Activated T-helper 2 cell treated with anti-CD3 and anti-CD28 coated beads, Interferon-gamma antibody, Interleukin-2, Interleukin-4, amounts not matched to agents 10 μg/mL and 5 μg/mL and 100 μg/mL, durations not matched to agents 14 hours and 24 hours and 36 hours (primary cell): ENCODE results near the gene TAF4. TPM values are rescaled to one million over a fixed set of nuclear protein-coding genes. Genes with fewer than 3 reads are reported as not detected.

Experiments used
- DNase-seq: peaks from one replicate; pipeline ENCODE4 v3.0.0; 2021; ENCODE audit warnings: low spot score
- H3K27ac Mint-ChIP-seq: one replicate; pipeline ENCODE4 v1.8.0; 2021; ENCODE audit warnings: mixed read lengths
- H3K27me3 Mint-ChIP-seq: one replicate; pipeline ENCODE4 v1.8.0; 2021; ENCODE audit warnings: low read depth, mixed read lengths
- H3K36me3 Mint-ChIP-seq: one replicate; pipeline ENCODE4 v1.8.0; 2021; ENCODE audit warnings: low read depth, mixed read lengths
- H3K4me1 Mint-ChIP-seq: one replicate; pipeline ENCODE4 v1.8.0; 2021; ENCODE audit warnings: low read depth, mixed read lengths
- H3K4me3 Mint-ChIP-seq: one replicate; pipeline ENCODE4 v1.8.0; 2021; ENCODE audit warnings: low read depth, mild to moderate bottlenecking, moderate library complexity, mixed read lengths
- H3K9me3 Mint-ChIP-seq: one replicate; pipeline ENCODE4 v1.8.0; 2021; ENCODE audit warnings: mixed read lengths
- intact Hi-C: fragments of 100-400 bp; cut with micrococcal nuclease; formaldehyde crosslinking; loops from one replicate; pipeline ENCODE4 v1.15.1; 2023
- total RNA-seq: library from RNA; stranded (reverse); gene quantifications from 2 replicates; pipeline ENCODE4 v1.2.3, GENCODE V29; 2022

Gene TAF4
- total RNA-seq, 1 donor from 2014 or later, result 26.9 TPM

DNA sequence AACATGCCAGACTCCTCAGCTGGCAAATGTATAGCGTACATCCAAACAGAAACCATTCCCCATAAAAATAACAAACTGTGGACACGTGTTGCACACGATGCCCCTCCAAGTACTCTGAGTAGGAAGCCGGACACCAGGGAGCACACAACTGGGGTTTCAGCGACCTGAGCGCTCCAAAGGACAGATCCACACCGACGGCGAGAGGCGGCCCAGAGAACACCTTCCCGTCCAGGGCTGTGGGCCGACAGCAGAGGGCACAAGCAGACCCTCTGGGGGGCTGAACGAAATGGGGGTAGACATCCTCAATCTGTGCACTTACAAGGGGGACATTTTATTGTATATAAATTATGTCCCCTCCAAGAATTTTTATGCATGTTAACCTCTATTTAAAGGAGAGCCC lies 24.7 kb downstream of the TAF4 start:
- no peaks in the 10 kb centered on the region for H3K27me3 Mint-ChIP-seq
- DNase-seq, result no peak
- peaks cover 4% of the 10 kb centered on the region for H3K9me3 Mint-ChIP-seq
- H3K4me1 Mint-ChIP-seq, result peaks cover 13% of the 10 kb centered on the region
- intact Hi-C loops, result no loop called here
- H3K36me3 Mint-ChIP-seq, result peaks cover 8% of the 10 kb centered on the region
- H3K27ac Mint-ChIP-seq, result no peak overlapping the region
- H3K4me3 Mint-ChIP-seq, result no peak overlapping the region

DNA sequence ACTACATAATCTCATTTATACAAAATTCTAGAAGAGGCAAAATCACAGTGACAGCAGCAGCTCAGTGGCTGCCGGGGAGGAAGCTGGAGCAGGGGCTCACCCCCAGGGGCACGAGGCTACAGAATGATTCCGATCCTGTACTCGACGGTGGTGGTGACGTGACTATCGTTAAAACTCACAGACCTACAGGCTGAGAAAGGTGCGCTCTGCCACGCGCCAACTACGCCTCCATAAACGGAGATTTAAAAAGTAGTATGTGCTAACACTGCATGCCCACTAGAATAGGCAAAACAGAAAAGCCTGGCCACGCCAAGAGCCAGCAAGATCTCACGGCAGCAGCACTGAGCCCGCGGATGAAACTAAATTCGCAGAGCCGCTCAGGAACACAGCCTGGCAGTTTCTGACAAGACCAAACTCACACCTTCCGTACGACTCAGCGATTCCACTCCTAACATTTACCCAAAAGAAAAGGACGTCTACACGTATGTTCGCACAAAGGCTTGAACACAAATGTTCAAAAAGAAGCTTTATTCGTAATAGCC lies 25.2 kb downstream of the TAF4 start:
- H3K9me3 Mint-ChIP-seq, result peaks cover 4% of the 10 kb centered on the region
- H3K4me3 Mint-ChIP-seq, result no peak overlapping the region
- H3K27ac Mint-ChIP-seq, result no peak overlapping the region
- no peaks in the 10 kb centered on the region for H3K27me3 Mint-ChIP-seq
- peaks cover 8% of the 10 kb centered on the region for H3K36me3 Mint-ChIP-seq
- intact Hi-C loops, result no loop called here
- no peak for DNase-seq
- peaks cover 13% of the 10 kb centered on the region for H3K4me1 Mint-ChIP-seq

DNA sequence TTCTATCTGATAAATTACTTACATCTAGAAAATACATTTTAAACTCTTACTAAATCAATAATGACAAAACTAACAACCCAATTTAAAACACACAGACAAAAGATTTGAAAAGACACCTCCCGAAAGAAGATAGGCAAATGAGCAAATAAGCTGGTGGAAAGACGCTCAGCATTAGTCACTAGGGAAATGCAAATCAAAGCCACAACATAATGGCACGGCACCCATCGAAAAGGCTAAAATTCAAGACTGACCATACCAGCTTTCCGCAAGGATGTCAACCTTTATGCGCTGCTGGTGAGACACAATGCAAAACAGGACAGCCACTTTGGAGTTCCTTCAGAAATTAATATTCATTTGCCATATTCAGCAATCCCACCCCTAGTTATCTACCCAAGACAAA lies 25.9 kb downstream of the TAF4 start:
- Mint-ChIP-seq H3K27ac (no peak overlapping the region), H3K4me1 (peaks cover 13% of the 10 kb centered on the region)

DNA sequence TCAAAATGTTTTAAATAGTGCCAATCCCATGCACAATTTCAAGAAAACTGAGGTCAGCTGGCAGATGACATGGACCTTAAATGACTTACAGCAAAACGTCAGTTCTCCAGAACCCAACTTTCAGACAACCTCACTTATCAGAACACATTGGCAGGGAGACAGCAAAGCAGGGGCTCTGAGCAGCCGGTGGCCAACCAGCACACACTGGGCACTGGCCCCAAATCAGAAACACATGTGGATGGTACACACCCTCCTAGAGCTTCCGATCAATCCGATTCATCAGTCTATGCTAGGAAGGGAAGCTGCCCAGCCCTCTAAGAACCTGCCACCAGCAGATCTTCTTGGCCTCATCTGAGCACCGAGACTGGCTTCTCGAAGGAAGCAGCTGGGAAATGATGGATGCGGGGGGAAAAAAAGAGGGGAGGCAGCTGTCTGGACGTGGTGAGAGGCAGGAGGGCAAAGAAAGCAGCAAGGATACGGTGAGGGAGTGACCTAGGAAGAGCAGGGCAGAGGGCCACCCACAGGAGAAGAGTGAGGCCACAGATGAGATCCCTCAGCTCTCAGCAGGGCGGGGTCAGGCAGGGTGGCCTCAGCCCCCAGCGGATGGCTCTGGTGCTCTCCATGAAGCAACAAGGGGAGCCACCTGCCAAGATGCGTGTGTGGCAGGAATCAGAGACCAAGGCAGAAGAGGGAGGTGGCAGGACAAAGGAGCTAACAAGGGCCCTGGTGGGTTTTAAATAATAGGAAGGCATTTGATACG lies 32.9 kb downstream of the TAF4 start:
- H3K4me1 Mint-ChIP-seq, result peaks cover 26% of the 10 kb centered on the region
- H3K27ac Mint-ChIP-seq, result no peak overlapping the region
- no peaks in the 10 kb centered on the region for H3K27me3 Mint-ChIP-seq
- intact Hi-C loops, result no loop called here
- peaks cover 4% of the 10 kb centered on the region for H3K36me3 Mint-ChIP-seq
- H3K9me3 Mint-ChIP-seq, result peaks cover 4% of the 10 kb centered on the region
- H3K4me3 Mint-ChIP-seq, result no peak overlapping the region
- DNase-seq, result no peak

More for the DNA sequence above, 25.9 kb downstream of the TAF4 start:
- H3K27me3 Mint-ChIP-seq, result no peaks in the 10 kb centered on the region
- intact Hi-C loops, result no loop called here
- no peak for DNase-seq
- H3K36me3 Mint-ChIP-seq, result peaks cover 8% of the 10 kb centered on the region
- H3K4me3 Mint-ChIP-seq, result no peak overlapping the region
- H3K9me3 Mint-ChIP-seq, result peaks cover 4% of the 10 kb centered on the region

DNA sequence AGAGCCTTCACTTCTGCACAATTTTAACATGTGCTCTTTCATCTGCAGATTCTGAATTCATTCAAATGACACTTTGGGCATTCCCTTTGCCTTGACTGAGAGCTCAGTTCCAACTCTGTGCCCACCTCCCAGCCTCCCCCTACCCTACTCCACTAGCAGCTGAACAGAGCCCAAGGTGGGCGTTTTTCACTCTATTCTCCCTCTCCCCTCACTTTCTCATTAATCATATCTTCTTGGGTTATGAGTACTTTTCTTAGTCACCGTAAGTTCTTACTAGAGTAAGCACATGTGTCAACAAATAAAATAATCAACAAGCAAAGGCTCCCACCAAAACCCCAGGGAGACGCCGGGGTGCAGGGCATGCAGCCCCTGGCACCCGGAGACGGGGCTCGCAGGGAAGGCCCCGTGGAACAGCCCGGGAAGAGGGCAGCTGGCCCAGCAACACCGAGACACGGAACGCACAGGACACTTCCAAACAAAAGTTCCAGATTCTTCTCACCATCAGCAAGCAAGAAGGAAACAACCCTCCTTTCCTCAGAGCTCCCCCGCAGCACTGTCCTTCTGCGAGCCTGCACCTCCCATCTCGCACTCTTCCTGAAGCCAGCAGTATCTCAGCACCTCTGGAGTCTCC lies 34.1 kb downstream of the TAF4 start:
- Mint-ChIP-seq H3K27me3 (no peaks in the 10 kb centered on the region), H3K4me3 (no peak overlapping the region), H3K27ac (peak overlapping the region; percentile 20), H3K4me1 (peaks cover 26% of the 10 kb centered on the region), H3K9me3 (peaks cover 3% of the 10 kb centered on the region), H3K36me3 (peaks cover 4% of the 10 kb centered on the region)
- intact Hi-C loops, result no loop called here
- no peak for DNase-seq

DNA sequence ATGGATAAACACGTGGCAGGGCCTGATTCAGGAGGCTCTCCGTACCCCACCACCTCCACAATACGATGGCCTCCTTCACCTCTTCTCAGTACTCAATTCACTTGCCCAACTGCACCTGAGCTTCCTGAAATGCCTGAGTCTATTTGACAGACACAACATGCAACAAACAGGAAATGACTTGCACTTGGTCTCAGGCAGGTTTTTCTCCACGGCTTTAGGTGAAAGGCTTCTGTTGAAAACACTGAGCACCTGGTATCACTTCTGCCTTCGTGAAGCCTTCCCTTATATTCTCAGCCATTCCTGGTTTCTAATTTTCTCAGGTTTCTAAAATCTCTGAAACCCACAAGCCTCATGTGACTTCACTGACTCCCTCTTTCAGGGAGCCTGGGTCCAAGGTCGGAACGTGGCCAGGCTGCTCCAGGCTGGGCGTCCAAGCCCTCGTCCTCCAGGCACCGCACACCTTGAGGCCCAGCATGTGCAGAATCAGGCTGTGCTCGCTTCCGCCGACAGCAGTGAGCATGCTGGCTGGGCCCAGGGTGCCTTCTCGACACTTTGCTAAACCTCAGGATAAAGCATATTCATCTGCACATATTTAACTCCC lies 34.7 kb downstream of the TAF4 start:
- Mint-ChIP-seq H3K4me3 (no peak overlapping the region), H3K4me1 (peaks cover 28% of the 10 kb centered on the region), H3K9me3 (no peaks in the 10 kb centered on the region), H3K36me3 (peaks cover 4% of the 10 kb centered on the region), H3K27me3 (no peaks in the 10 kb centered on the region), H3K27ac (peak overlapping the region; percentile 20)
- intact Hi-C loops, result no loop called here
- no peak for DNase-seq

DNA sequence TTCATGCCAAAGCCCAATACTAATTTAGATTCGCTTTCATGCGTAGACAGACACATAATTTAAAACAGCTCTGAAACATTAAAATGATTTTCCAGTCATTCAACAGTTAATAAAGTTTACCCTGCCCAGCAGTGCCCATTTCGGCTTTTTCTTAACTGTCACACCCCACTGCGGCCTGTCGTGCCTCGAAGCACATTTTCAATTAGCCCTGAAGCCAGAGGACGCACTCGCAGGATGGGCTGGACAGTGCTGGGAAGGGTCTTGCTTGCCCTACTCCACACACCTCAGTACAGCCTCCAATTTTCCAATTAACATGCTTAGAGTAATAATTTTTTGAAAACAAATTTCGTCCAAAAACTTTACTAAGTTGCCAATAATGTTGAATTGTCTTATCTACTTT lies 35.3 kb downstream of the TAF4 start:
- Mint-ChIP-seq H3K4me3 (no peak overlapping the region), H3K27me3 (no peaks in the 10 kb centered on the region), H3K36me3 (peaks cover 4% of the 10 kb centered on the region), H3K4me1 (peaks cover 32% of the 10 kb centered on the region), H3K27ac (peak overlapping the region; percentile 3), H3K9me3 (no peaks in the 10 kb centered on the region)
- intact Hi-C loops, result no loop called here
- no peak for DNase-seq

DNA sequence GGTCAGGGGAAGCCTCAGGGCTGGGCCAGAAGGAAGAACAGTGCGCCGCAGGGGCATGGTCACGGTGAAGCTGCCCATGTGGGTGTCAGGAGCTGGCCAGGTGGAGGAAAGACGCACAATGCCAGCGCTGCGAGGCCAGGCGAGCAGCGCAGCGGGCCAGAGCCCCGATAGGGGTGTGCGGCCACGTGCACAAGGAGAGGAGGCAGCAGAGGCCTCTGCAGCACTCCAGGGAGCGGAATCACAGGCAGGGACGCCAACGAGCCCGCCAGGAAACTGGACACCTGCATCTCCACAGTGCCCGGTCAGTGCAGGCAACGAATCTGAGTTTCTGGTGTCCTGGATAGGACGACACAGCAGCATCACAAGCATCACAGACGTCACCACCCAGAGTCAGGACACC lies 35.7 kb downstream of the TAF4 start:
- Mint-ChIP-seq H3K36me3 (peaks cover 4% of the 10 kb centered on the region), H3K9me3 (no peaks in the 10 kb centered on the region), H3K27ac (no peak overlapping the region), H3K4me1 (peaks cover 32% of the 10 kb centered on the region), H3K27me3 (no peaks in the 10 kb centered on the region), H3K4me3 (no peak overlapping the region)
- intact Hi-C loops, result no loop called here
- no peak for DNase-seq

DNA sequence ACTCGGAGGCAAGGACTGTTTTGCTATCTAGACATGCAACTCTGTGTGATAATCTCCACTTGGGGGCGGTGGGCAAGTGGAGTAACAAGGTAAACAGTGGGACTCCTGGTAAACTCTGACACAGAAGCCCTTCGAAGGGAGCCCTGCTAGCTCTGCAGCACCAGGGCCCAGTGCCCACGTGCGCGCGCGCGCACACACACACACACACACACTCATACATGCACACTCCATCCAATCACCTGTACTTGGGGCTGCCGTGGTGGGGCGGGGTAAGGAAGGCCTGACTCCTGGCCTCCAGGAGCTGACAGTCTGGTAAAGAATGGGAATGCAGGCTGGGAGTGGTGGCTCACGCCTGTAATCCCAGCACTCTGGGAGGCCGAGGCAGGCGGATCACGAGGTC lies 36.4 kb downstream of the TAF4 start:
- no peaks in the 10 kb centered on the region for H3K27me3 Mint-ChIP-seq
- no peaks in the 10 kb centered on the region for H3K9me3 Mint-ChIP-seq
- H3K4me1 Mint-ChIP-seq, result peaks cover 32% of the 10 kb centered on the region
- peaks cover 4% of the 10 kb centered on the region for H3K36me3 Mint-ChIP-seq
- intact Hi-C loops, result no loop called here
- H3K4me3 Mint-ChIP-seq, result no peak overlapping the region
- DNase-seq, result no peak
- H3K27ac Mint-ChIP-seq, result no peak overlapping the region

DNA sequence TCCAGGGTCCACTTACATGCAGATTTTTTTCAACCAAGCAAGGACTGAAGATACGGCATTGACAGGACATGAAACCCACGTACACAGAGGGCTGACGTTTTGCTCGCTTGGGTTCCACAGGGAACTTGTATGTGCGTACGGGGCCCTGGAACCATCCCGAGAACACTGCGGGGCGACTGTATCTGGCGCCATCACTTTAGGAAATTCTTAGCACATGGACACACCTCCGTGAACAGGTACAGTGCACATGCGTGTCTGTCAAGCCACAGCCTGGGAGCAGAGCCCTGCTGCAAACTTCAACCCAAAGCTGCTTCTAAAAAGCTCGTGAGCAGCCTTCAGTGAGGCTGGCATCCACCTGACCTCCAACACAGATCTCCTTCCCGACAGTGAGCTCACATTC lies 37.3 kb downstream of the TAF4 start:
- intact Hi-C loops, result no loop called here
- H3K36me3 Mint-ChIP-seq, result peaks cover 4% of the 10 kb centered on the region
- H3K27me3 Mint-ChIP-seq, result no peaks in the 10 kb centered on the region
- DNase-seq, result no peak
- no peak overlapping the region for H3K27ac Mint-ChIP-seq
- no peaks in the 10 kb centered on the region for H3K9me3 Mint-ChIP-seq
- no peak overlapping the region for H3K4me3 Mint-ChIP-seq
- H3K4me1 Mint-ChIP-seq, result peaks cover 32% of the 10 kb centered on the region

DNA sequence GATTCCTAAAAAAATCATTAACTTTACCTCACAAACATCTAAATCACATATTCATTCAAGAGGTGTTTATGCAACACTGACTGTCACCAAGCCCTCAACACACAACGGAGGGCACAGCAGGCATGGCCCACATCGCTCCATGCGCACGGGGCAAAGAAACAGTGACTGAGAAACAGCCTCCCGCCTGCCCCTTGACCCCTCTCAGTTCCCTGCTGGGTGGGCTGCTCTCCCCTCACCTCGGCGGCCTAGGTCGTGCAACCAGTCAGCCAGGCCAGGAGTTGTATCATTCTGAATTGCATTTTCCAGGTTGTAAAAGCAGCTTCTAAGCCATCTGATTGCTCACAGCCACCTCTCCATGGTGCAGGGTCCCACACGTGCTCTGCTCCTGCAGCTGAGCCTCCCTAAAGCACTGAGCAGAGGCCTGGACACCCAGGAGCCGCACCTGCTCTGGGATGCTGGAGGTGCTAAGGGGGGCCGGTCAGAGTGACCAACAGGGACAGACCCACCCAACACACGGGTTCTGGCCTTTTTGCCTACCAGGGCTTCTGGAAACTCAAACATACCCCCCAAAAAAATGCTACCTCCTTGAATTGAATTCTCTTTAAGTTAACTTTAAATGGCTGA lies 37.9 kb downstream of the TAF4 start:
- Mint-ChIP-seq H3K4me3 (no peak overlapping the region), H3K36me3 (peaks cover 4% of the 10 kb centered on the region), H3K27me3 (no peaks in the 10 kb centered on the region), H3K27ac (no peak overlapping the region), H3K4me1 (peaks cover 29% of the 10 kb centered on the region), H3K9me3 (no peaks in the 10 kb centered on the region)
- no peak for DNase-seq
- intact Hi-C loops, result no loop called here

DNA sequence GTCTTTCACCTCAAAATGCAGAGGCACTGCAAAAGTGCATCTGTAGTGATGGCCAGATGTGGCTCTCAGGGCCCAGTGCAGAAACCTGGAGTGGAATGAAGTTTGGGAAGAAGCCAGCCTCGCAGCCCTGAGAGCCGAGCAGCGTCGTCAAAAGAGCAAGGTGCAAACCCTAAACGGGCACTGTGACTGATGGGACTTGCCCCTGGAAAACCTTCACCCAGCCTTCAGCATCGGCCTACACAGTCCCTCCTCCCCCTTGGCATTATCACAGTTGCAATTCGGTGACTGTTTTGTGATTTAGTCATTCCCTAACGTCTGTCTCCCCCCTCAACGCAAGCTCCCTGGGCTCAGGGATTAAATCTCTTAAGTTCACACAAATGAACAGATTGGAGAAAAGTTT lies 38.6 kb downstream of the TAF4 start:
- Mint-ChIP-seq H3K9me3 (no peaks in the 10 kb centered on the region), H3K4me3 (no peak overlapping the region)
- no peak for DNase-seq

DNA sequence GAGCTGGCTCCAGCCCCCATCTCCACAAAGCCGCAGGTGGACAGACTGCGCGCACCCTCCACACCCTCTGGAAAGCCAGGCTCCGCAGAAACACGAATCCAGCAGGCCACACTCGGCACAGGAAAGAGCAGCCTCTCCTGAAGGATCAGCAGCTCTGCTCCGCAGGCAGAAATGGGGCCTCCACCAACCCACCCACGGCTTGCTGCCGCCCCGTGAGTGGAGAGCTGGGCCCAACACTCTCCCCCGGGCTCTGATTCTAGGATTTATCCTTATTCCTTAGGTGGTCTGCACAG lies 39.2 kb downstream of the TAF4 start:
- intact Hi-C loops, result no loop called here
- no peak overlapping the region for H3K27ac Mint-ChIP-seq

More for the DNA sequence above, 38.6 kb downstream of the TAF4 start:
- Mint-ChIP-seq H3K27ac (no peak overlapping the region), H3K27me3 (no peaks in the 10 kb centered on the region), H3K36me3 (peaks cover 4% of the 10 kb centered on the region), H3K4me1 (peaks cover 22% of the 10 kb centered on the region)
- intact Hi-C loops, result no loop called here

More for the DNA sequence above, 39.2 kb downstream of the TAF4 start:
- Mint-ChIP-seq H3K4me1 (peaks cover 17% of the 10 kb centered on the region), H3K9me3 (no peaks in the 10 kb centered on the region), H3K36me3 (peaks cover 4% of the 10 kb centered on the region), H3K27me3 (no peaks in the 10 kb centered on the region), H3K4me3 (no peak overlapping the region)
- no peak for DNase-seq
